HepG2 (cell line): Measurements from ENCODE around the gene DLG5. TPM values are rescaled to one million over a fixed set of nuclear protein-coding genes. Genes with fewer than 3 reads are reported as not detected.

ENCODE experiments used
- AGO1 ChIP-seq: fragments of 200-400 bp; formaldehyde crosslinking; IDR thresholded peaks from 2 replicates; pipeline ENCODE4 v1.6.1; 2017; ENCODE audit warnings: mild to moderate bottlenecking, low read depth, low read length, moderate library complexity; ENCODE audit not compliant: poor library complexity, severe bottlenecking
- CEBPB ChIP-seq: IDR thresholded peaks from 2 replicates; pipeline ENCODE4 v1.6.1; 2011; ENCODE audit warnings: low read depth, low read length, improper control_type of control experiment, borderline replicate concordance
- CHD4 ChIP-seq: fragments of 200-600 bp; sonication (generic); IDR thresholded peaks from 2 replicates; pipeline ENCODE4 v1.7.0; 2017; ENCODE audit warnings: mild to moderate bottlenecking, low read length, borderline replicate concordance
- DNMT1 ChIP-seq: sonication (generic); formaldehyde crosslinking; IDR thresholded peaks from 2 replicates; pipeline ENCODE4 v1.5.1; 2020; ENCODE audit warnings: mild to moderate bottlenecking, missing genetic modification reagents
- FOXA3 ChIP-seq: IDR thresholded peaks from 2 replicates; pipeline ENCODE4 v1.6.1; 2016; ENCODE audit warnings: missing genetic modification reagents, missing compliant biosample characterization
- ISX ChIP-seq: sonication (generic); formaldehyde crosslinking; conservative IDR thresholded peaks from 2 replicates; pipeline ENCODE4 v1.5.0; 2020; ENCODE audit warnings: missing genetic modification reagents
- NFE2L2 ChIP-seq: fragments of 150-350 bp; IDR thresholded peaks from 2 replicates; pipeline ENCODE4 v1.6.1; 2014; ENCODE audit warnings: low read length
- NR2F2 ChIP-seq: IDR thresholded peaks from 2 replicates; pipeline ENCODE4 v1.6.1; 2012; ENCODE audit warnings: low read depth, inconsistent platforms, borderline replicate concordance
- POLR2AphosphoS2 ChIP-seq: IDR thresholded peaks from 2 replicates; pipeline ENCODE4 v1.6.1; 2011; ENCODE audit warnings: low read depth, low read length, improper control_type of control experiment
- RCOR2 ChIP-seq: IDR thresholded peaks from 2 replicates; pipeline ENCODE4 v1.6.1; 2016; ENCODE audit warnings: missing biosample characterization, missing genetic modification reagents
- SOX6 ChIP-seq, 2 experiments: fragments of 450-650 bp in 1 of 2; sonication (generic) in 1 of 2; formaldehyde crosslinking in 1 of 2; IDR thresholded peaks; 2 replicates each; pipeline versions ENCODE4 v1.4.0 to v1.6.1; 2017 to 2020; ENCODE audit warnings: antibody characterized with exemption in 1 of 2, mild to moderate bottlenecking in 1 of 2, missing genetic modification reagents in 1 of 2
- SP140L ChIP-seq: sonication (generic); formaldehyde crosslinking; IDR thresholded peaks from 2 replicates; pipeline ENCODE4 v1.4.0; 2020; ENCODE audit warnings: missing genetic modification reagents, borderline replicate concordance
- TBX2 ChIP-seq: sonication (generic); formaldehyde crosslinking; IDR thresholded peaks from 2 replicates; pipeline ENCODE4 v1.5.0; 2020; ENCODE audit warnings: missing genetic modification reagents, mild to moderate bottlenecking, borderline replicate concordance
- TCF7 ChIP-seq: sonication (generic); IDR thresholded peaks from 2 replicates; pipeline ENCODE4 v1.6.1; 2016; ENCODE audit warnings: antibody characterized with exemption, low read depth
- XRCC5 ChIP-seq: fragments of 200-400 bp; formaldehyde crosslinking; optimal IDR thresholded peaks from 2 replicates; pipeline ENCODE3; 2017; ENCODE audit warnings: mild to moderate bottlenecking, low read length
- ZNF382 ChIP-seq: sonication (generic); formaldehyde crosslinking; IDR thresholded peaks from 2 replicates; pipeline ENCODE4 v1.5.0; 2020; ENCODE audit warnings: missing genetic modification reagents, mild to moderate bottlenecking, borderline replicate concordance
- ZNF512B ChIP-seq: sonication (generic); formaldehyde crosslinking; IDR thresholded peaks from 2 replicates; pipeline ENCODE4 v1.5.1; 2020; ENCODE audit warnings: missing genetic modification reagents, mild to moderate bottlenecking, borderline replicate concordance
- ZNF563 ChIP-seq: sonication (generic); formaldehyde crosslinking; IDR thresholded peaks from 2 replicates; pipeline ENCODE4 v1.8.0; 2022; ENCODE audit warnings: mild to moderate bottlenecking, moderate library complexity, missing genetic modification reagents
- ZNF788 ChIP-seq: sonication (generic); formaldehyde crosslinking; IDR thresholded peaks from 2 replicates; pipeline ENCODE4 v1.5.0; 2020; ENCODE audit warnings: mild to moderate bottlenecking, missing genetic modification reagents, borderline replicate concordance
- polyA plus RNA-seq, 8 experiments: library from polyadenylated mRNA; depleted of rRNA in 3 of 8; stranded (reverse) in 7 of 8; unstranded in 1 of 8; fragments of >200 nt; fragmentation: Illumina TruSeq in 4 of 8; extraction: Trizol in 4 of 8; gene quantifications; 2 replicates each; pipeline versions ENCODE4 v1.2.1 to v1.2.3, GENCODE V29; 2011 to 2016; ENCODE audit warnings: low read depth in 4 of 8, missing spikeins in 1 of 8, mixed read lengths in 1 of 8; ENCODE audit not compliant: insufficient read depth in 1 of 8
- total RNA-seq, 5 experiments: library from RNA; depleted of rRNA; stranded (reverse); fragments of >200 nt; fragmentation: Illumina TruSeq; extraction: Trizol; gene quantifications; 2 replicates each; pipeline ENCODE4 v1.2.3, GENCODE V29; 2016; ENCODE audit warnings: low read depth in 1 of 5
- TF ChIP-seq, protein P1 (sequence below): sonication (generic); formaldehyde crosslinking; IDR thresholded peaks from 2 replicates; pipeline ENCODE4 v1.9.0; 2021; ENCODE audit warnings: missing genetic modification reagents, mild to moderate bottlenecking, borderline replicate concordance
- TF ChIP-seq, protein P2 (sequence below): sonication (generic); formaldehyde crosslinking; IDR thresholded peaks from 2 replicates; pipeline ENCODE4 v1.5.0; 2020; ENCODE audit warnings: missing genetic modification reagents

DLG5 gene
- total and polyA plus RNA-seq, 2 of the 13 experiments (the other 11 are each of a cell fraction or from before 2014, with no cell fraction given) = 15.5 to 18.2 TPM

DNA sequence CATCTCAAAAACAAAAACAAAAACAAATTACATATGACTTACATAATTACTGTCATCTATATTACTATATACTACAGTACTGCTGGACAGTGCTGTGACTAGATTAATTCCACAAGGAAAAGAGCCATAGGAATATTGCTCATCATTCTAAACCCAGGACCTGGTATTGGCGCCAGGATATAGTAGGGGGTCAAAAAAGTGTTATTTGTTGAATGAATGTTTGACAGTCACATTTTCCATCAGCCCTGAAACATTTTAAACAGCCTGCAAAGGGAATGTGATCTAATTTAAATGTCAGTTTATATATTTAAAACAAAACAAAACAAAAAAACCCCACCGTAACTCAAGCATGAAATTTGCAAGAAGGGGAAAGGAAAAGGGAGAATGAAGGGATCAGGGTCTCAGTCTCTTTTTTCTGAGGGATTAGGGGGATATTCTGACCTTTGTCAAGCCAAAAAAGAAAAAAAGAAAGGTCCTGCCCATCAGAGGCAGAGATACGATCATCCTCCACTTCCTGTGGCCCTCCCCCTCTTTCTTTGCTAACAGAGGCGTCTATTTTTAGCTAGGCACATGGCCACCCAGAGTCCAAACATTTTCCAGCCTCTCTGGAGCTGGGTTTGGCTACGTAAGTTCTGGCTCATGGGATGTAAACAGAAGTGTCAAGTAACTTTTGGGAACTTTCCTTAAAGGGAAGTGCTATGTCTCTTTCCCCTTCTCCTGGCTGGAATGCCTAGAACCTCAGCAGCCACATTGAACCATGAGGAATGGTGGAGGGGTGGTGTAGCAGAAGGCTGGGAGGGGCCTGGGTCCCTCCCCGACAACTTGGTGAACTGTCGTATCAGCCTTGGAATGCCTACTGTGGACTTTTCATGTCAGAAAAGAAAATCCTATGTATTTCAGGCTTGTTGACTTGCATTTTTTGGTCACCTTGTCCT is 44.6 kb upstream of the DLG5 start (continued):
- TF ChIP-seq, protein P1, sequence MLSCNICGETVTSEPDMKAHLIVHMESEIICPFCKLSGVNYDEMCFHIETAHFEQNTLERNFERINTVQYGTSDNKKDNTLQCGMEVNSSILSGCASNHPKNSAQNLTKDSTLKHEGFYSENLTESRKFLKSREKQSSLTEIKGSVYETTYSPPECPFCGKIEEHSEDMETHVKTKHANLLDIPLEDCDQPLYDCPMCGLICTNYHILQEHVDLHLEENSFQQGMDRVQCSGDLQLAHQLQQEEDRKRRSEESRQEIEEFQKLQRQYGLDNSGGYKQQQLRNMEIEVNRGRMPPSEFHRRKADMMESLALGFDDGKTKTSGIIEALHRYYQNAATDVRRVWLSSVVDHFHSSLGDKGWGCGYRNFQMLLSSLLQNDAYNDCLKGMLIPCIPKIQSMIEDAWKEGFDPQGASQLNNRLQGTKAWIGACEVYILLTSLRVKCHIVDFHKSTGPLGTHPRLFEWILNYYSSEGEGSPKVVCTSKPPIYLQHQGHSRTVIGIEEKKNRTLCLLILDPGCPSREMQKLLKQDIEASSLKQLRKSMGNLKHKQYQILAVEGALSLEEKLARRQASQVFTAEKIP (CRISPR knock-in tag) = no peak
- TF ChIP-seq SP140L (CRISPR knock-in tag) = no peak
- no peak for TF ChIP-seq SOX6 (IDR thresholded peaks at IDR 0.05)
- TF ChIP-seq SOX6 (CRISPR knock-in tag; IDR thresholded peaks at IDR 0.05) = peak; percentile 84
- 0 out of 2 replicates have a peak, but pooled peaks have one; percentile 44 for TF ChIP-seq TCF7
- no peak for TF ChIP-seq NFE2L2
- TF ChIP-seq CHD4 = no peak
- peak; percentile 44; the same call in 1 of the 2 replicates for TF ChIP-seq ZNF788 (CRISPR knock-in tag)
- no peak for TF ChIP-seq CEBPB
- peak; percentile 43; the same call in 1 of the 2 replicates for TF ChIP-seq TBX2 (CRISPR knock-in tag)
- TF ChIP-seq FOXA3 (CRISPR knock-in tag) = peak; percentile 79
- TF ChIP-seq ZNF563 = no peak
- TF ChIP-seq AGO1 = no peak
- no peak for TF ChIP-seq XRCC5
- TF ChIP-seq, protein P2, sequence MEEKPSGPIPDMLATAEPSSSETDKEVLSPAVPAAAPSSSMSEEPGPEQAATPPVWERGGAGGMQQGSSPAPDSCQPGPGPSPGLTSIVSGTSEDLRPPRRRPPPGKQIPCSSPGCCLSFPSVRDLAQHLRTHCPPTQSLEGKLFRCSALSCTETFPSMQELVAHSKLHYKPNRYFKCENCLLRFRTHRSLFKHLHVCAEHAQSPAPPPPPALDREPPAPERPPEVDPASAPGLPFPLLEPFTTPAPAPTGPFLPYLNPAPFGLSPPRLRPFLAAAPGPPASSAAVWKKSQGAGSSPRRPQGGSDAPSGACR (CRISPR knock-in tag) = no peak
- TF ChIP-seq ZNF512B (CRISPR knock-in tag) = peak; percentile 48; the same call in 1 of the 2 replicates
- peak; percentile 47; the same call in 1 of the 2 replicates for TF ChIP-seq RCOR2
- TF ChIP-seq NR2F2 = no peak
- no peak for TF ChIP-seq ISX (CRISPR knock-in tag)
- no peak for TF ChIP-seq DNMT1 (CRISPR knock-in tag)
- TF ChIP-seq POLR2AphosphoS2 = no peak
- TF ChIP-seq ZNF382 (CRISPR knock-in tag) = no peak
